Epithelial cell of proximal tubule (primary cell): ENCODE measurements around the gene ELMO2. TPM values are rescaled to one million over a fixed set of nuclear protein-coding genes. Genes with fewer than 3 reads are reported as not detected.

Source experiments
- DNase-seq: peaks from one replicate; pipeline ENCODE4 v3.0.0-alpha.2; 2011; ENCODE audit warnings: low read depth
- H3K4me3 ChIP-seq: 2 replicates; pipeline ENCODE4 v1.5.1; 2011; ENCODE audit warnings: low read depth, mild to moderate bottlenecking, low read length
- CTCF ChIP-seq: conservative IDR thresholded peaks from 2 replicates; pipeline ENCODE4 v1.5.1; 2012; ENCODE audit warnings: low read depth, mild to moderate bottlenecking, low read length
- total RNA-seq: library from RNA; depleted of rRNA; stranded (reverse); fragments of >200 nt; gene quantifications from 2 replicates; pipeline ENCODE4 v1.2.3, GENCODE V29; 2015

The ELMO2 gene
- total RNA-seq, 1 donor from 2014 or later = 20.5 TPM

GRCh38 chr20:46433051-46433450, 26.6 kb upstream of the ELMO2 start:
- no peak for DNase-seq

GRCh38 chr20:46430921-46431712, 24.7 kb upstream of the ELMO2 start:
- DNase-seq = no peak
- no peak overlapping the region for H3K4me3 ChIP-seq
- no peak for TF ChIP-seq CTCF

More at GRCh38 chr20:46433051-46433450, 26.6 kb upstream of the ELMO2 start:
- H3K4me3 ChIP-seq = no peak overlapping the region
- no peak for TF ChIP-seq CTCF

GRCh38 chr20:46427384-46427783, 21.0 kb upstream of the ELMO2 start:
- TF ChIP-seq CTCF = no peak
- no peak for DNase-seq
- H3K4me3 ChIP-seq = no peak overlapping the region

GRCh38 chr20:46423882-46424482, 17.6 kb upstream of the ELMO2 start:
- H3K4me3 ChIP-seq = no peak overlapping the region
- no peak for TF ChIP-seq CTCF
- no peak for DNase-seq

- no peak for DNase-seq
- H3K4me3 ChIP-seq = no peak overlapping the region
- TF ChIP-seq CTCF = no peak
Observed at GRCh38 chr20:46423342-46423741, 16.9 kb upstream of the ELMO2 start.

- H3K4me3 ChIP-seq = no peak overlapping the region
- no peak for TF ChIP-seq CTCF
- DNase-seq = no peak
Observed at GRCh38 chr20:46420878-46421277, 14.5 kb upstream of the ELMO2 start.
